Colonic mucosa (tissue), 4 donors: ENCODE measurements around the gene KRT8. TPM values are rescaled to one million over a fixed set of nuclear protein-coding genes. Genes with fewer than 3 reads are reported as not detected.

Source experiments
- DNase-seq: peaks from one replicate; pipeline ENCODE4 v3.0.0-alpha.2; 2020
- H3K27ac ChIP-seq: fragments of 200-600 bp; one replicate; pipeline ENCODE4 v1.8.0; 2021
- H3K27me3 ChIP-seq: fragments of 200-600 bp; one replicate; pipeline ENCODE4 v1.8.0; 2021
- H3K36me3 ChIP-seq: fragments of 200-600 bp; one replicate; pipeline ENCODE4 v1.8.0; 2021
- H3K4me1 ChIP-seq: fragments of 200-600 bp; one replicate; pipeline ENCODE4 v1.8.0; 2021; ENCODE audit warnings: mild to moderate bottlenecking
- H3K4me3 ChIP-seq: fragments of 200-600 bp; one replicate; pipeline ENCODE4 v1.8.0; 2021
- H3K9ac ChIP-seq, 2 donors: one replicate each; pipeline ENCODE4 v1.7.0; 2013; ENCODE audit warnings: control low read depth in 2 of 2, low read depth in 2 of 2, low read length in 2 of 2
- H3K9me3 ChIP-seq: fragments of 200-600 bp; one replicate; pipeline ENCODE4 v1.8.0; 2021
- CTCF ChIP-seq: fragments of 200-600 bp; IDR thresholded peaks from one replicate; pipeline ENCODE4 v1.8.0; 2022; ENCODE audit warnings: antibody characterized with exemption, mild to moderate bottlenecking
- intact Hi-C: fragments of 100-400 bp; cut with DNase I; formaldehyde crosslinking; loops from one replicate; pipeline ENCODE4 v1.14.1; 2022
- total RNA-seq, 2 donors: library from RNA; stranded (reverse); fragmentation: NEBNext Ultra II Directional in 1 of 2; extraction: Animal tissue kit (Norgen Biotek cat#: 25700) in 1 of 2; gene quantifications; one replicate each; pipeline ENCODE4 v1.2.1, GENCODE V29; 2021
- donor health status: healthy.
- donor health status: DM: no; HTN: no; CAD: no.
- donor health status: DM: no; HTN: no; CAD: no.

The KRT8 gene
- total RNA-seq, 2 donors from 2014 or later: 4,207 to 4,597 TPM

- no peak for TF ChIP-seq CTCF
- no peak overlapping the region for H3K4me3 ChIP-seq
- H3K4me1 ChIP-seq: peaks cover 25% of the 10 kb centered on the region
- intact Hi-C loops: no loop called here
- peak overlapping the region; percentile 84 for H3K27ac ChIP-seq
- peak; percentile 65 for DNase-seq
- no peaks in the 10 kb centered on the region for H3K27me3 ChIP-seq
- peak overlapping the region in 1 of 2 donors; percentile 65 for H3K9ac ChIP-seq
- no peaks in the 10 kb centered on the region for H3K9me3 ChIP-seq
- H3K36me3 ChIP-seq: no peaks in the 10 kb centered on the region
Measured at GRCh38 chr12:52916216-52916615, 11.3 kb upstream of the KRT8 start.

- Histone ChIP-seq H3K4me1 (peaks cover 25% of the 10 kb centered on the region), H3K9me3 (no peaks in the 10 kb centered on the region), H3K27me3 (no peaks in the 10 kb centered on the region), H3K36me3 (no peaks in the 10 kb centered on the region), H3K27ac (peak overlapping the region; percentile 84), H3K4me3 (no peak overlapping the region), H3K9ac (peak overlapping the region in 1 of 2 donors; percentile 65)
- TF ChIP-seq CTCF: no peak
- DNase-seq: no peak
- intact Hi-C loops: no loop called here
Measured at GRCh38 chr12:52915637-52916036, 10.8 kb upstream of the KRT8 start.

DNA sequence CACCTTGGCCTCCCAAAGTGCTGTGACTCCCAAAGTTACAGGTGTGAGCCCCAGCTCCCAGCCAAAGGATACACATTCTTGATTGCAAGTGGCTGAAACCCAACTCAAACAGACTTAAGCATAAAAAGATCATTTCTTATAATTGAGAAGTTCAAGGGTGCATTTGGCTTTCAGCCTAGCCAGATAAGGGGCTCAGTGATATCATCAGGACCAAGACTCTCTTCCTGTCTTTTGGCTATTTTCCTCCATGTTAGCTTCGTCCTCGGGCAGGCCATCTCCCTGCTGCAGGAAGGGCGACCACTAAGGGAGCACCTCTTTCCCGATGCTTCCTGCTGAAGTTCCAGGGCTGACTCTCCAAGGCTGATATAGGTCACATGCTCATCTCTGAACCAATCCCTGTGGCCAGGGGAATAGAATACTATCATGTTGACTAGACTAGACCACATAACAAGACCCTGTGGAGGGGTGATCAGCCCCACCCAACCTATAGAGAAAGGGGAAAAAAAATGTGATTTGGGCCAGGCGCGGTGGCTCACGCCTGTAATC lies 9.8 kb upstream of the KRT8 start:
- H3K36me3 ChIP-seq: no peaks in the 10 kb centered on the region
- H3K27me3 ChIP-seq: no peaks in the 10 kb centered on the region
- H3K4me3 ChIP-seq: no peak overlapping the region
- peak; percentile 38 for DNase-seq
- intact Hi-C loops: no loop called here
- H3K9me3 ChIP-seq: no peaks in the 10 kb centered on the region
- no peak for TF ChIP-seq CTCF
- H3K27ac ChIP-seq: peak overlapping the region; percentile 84
- peaks cover 25% of the 10 kb centered on the region for H3K4me1 ChIP-seq
- H3K9ac ChIP-seq: peak overlapping the region in 1 of 2 donors; percentile 2

- peak; percentile 74 for DNase-seq
- peak overlapping the region in 1 of 2 donors; percentile 51 for H3K9ac ChIP-seq
- H3K27ac ChIP-seq: peak overlapping the region; percentile 84
- H3K27me3 ChIP-seq: no peaks in the 10 kb centered on the region
- intact Hi-C loops: no loop called here
- no peaks in the 10 kb centered on the region for H3K36me3 ChIP-seq
- H3K9me3 ChIP-seq: no peaks in the 10 kb centered on the region
- no peak for TF ChIP-seq CTCF
- H3K4me1 ChIP-seq: peaks cover 25% of the 10 kb centered on the region
- no peak overlapping the region for H3K4me3 ChIP-seq
Measured at GRCh38 chr12:52913431-52913821, 8.6 kb upstream of the KRT8 start.

- Histone ChIP-seq H3K9ac (peak overlapping the region in 1 of 2 donors; percentile 88), H3K27me3 (no peaks in the 10 kb centered on the region), H3K27ac (peak overlapping the region; percentile 84), H3K4me1 (peaks cover 25% of the 10 kb centered on the region), H3K4me3 (no peak overlapping the region), H3K9me3 (no peaks in the 10 kb centered on the region), H3K36me3 (no peaks in the 10 kb centered on the region)
- intact Hi-C loops: no loop called here
- TF ChIP-seq CTCF: no peak
- peak; percentile 96 for DNase-seq
Measured at GRCh38 chr12:52912711-52913430, 8.0 kb upstream of the KRT8 start.
